Erythroblast (primary cell): ENCODE measurements around the gene FAR1.
"Not testable (repeated sequence)": the region's sequence is repeated elsewhere in the genome, so short reads cannot be mapped to it uniquely, and the experiment has no call there.

Experiments
- DNase-seq, 2 experiments: peaks; one replicate each; lab custom pipeline; 2025; lab: John Stamatoyannopoulos, UW
- GATA1 ChIP-seq: IDR thresholded peaks from 2 replicates; pipeline ENCODE4 v1.6.1; 2011; ENCODE audit warnings: low read depth, mild to moderate bottlenecking, control low read depth, low read length, moderate library complexity
- POLR2A ChIP-seq: IDR thresholded peaks from 2 replicates; pipeline ENCODE4 v1.6.1; 2011; ENCODE audit warnings: mild to moderate bottlenecking, low read length

FAR1 gene

GRCh38 chr11:13717331-13717730, 48.9 kb downstream of the FAR1 start:
- TF ChIP-seq POLR2A, result no peak
- TF ChIP-seq GATA1, result no peak
- peak; percentile 17 to 33 for DNase-seq

- no peak for DNase-seq
- TF ChIP-seq GATA1 (no peak), POLR2A (no peak)
Observed at GRCh38 chr11:13718394-13718793, 49.9 kb downstream of the FAR1 start.

- TF ChIP-seq GATA1 (no peak), POLR2A (no peak)
- no peak for DNase-seq
Observed at GRCh38 chr11:13720940-13721339, 52.5 kb downstream of the FAR1 start.

- no peak for TF ChIP-seq POLR2A
- TF ChIP-seq GATA1, result no peak
- no peak for DNase-seq
Observed at GRCh38 chr11:13721760-13722159, 53.3 kb downstream of the FAR1 start.

GRCh38 chr11:13726456-13726855, 58.0 kb downstream of the FAR1 start:
- DNase-seq, result no peak
- TF ChIP-seq GATA1 (no peak), POLR2A (no peak)

GRCh38 chr11:13728076-13728475, 59.6 kb downstream of the FAR1 start:
- TF ChIP-seq POLR2A (no peak), GATA1 (no peak)
- DNase-seq, result peak; percentile 68 to 88

- peak in 1 of 2 experiments; percentile 6 for DNase-seq
- TF ChIP-seq GATA1 (no peak), POLR2A (no peak)
Observed at GRCh38 chr11:13734530-13734929, 66.1 kb downstream of the FAR1 start.

- no peak for TF ChIP-seq GATA1
- TF ChIP-seq POLR2A, result no peak
- no peak for DNase-seq
Observed at GRCh38 chr11:13745165-13745564, 76.7 kb downstream of the FAR1 start.

GRCh38 chr11:13753316-13753715, 84.8 kb downstream of the FAR1 start:
- DNase-seq, result not testable (repeated sequence)

- TF ChIP-seq POLR2A (no peak), GATA1 (no peak)
- DNase-seq, result no peak
Observed at GRCh38 chr11:13759050-13759449, 90.6 kb downstream of the FAR1 start.

- DNase-seq, result no peak
- TF ChIP-seq GATA1, result no peak
- no peak for TF ChIP-seq POLR2A
Observed at GRCh38 chr11:13760115-13760514, 91.6 kb downstream of the FAR1 start.

- no peak for DNase-seq
- TF ChIP-seq POLR2A, result no peak
- TF ChIP-seq GATA1, result no peak
Observed at GRCh38 chr11:13761250-13761649, 92.8 kb downstream of the FAR1 start.

GRCh38 chr11:13761716-13762115, 93.2 kb downstream of the FAR1 start:
- TF ChIP-seq POLR2A, result no peak
- no peak for TF ChIP-seq GATA1
- no peak for DNase-seq

GRCh38 chr11:13762718-13763117, 94.2 kb downstream of the FAR1 start:
- no peak for DNase-seq
- TF ChIP-seq GATA1 (no peak), POLR2A (no peak)

GRCh38 chr11:13763341-13763740, 94.9 kb downstream of the FAR1 start:
- no peak for DNase-seq
- TF ChIP-seq GATA1 (no peak), POLR2A (no peak)

GRCh38 chr11:13765886-13766285, 97.4 kb downstream of the FAR1 start:
- TF ChIP-seq GATA1 (no peak), POLR2A (no peak)
- no peak for DNase-seq
